ENCODE measurements around the gene CLTCL1.

CLTCL1 gene

DNA sequence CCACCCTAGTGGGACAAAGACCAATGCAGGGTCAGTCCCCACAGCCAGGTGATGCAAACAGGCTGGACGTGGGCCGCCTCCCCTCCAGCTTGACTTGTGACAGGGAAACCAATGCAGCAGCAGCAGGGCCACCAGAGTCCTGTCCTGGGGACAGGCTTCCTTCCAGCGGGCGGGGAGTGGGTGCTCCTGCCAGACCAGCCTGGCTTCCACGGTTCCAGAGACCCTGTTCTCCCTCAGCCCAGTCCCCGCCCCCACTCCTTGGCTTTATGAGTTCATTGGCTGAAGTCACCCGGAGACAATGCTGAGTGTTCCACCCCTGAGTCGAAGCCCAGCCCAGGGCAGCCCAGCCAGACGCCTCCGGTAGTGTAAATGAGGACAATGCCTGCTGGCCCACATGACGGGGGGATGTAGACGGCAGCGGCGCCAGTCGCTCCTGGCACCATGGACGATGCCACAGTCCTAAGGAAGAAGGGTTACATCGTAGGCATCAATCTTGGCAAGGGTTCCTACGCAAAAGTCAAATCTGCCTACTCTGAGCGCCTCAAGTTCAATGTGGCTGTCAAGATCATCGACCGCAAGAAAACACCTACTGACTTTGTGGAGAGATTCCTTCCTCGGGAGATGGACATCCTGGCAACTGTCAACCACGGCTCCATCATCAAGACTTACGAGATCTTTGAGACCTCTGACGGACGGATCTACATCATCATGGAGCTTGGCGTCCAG, 160.4 kb downstream of the CLTCL1 start, which contains the start of gene TSSK2:
Gene TSSK2 (plus strand): TSS at position 350 of the 726 bp plus-strand sequence. CDS start 92 bp downstream, at position 442.
- no peak within 1 kb of the TSS for H3K4me3 ChIP-seq (ENCODE audit: low read depth, low read length)
- TF ChIP-seq CTCF (IDR thresholded peaks at IDR 0.05): no peak
- H3K9ac ChIP-seq: no peak within 1 kb of the TSS
- no peak within 1 kb of the TSS for H3K27ac ChIP-seq
- H3K36me3 ChIP-seq (ENCODE audit: control insufficient read depth, insufficient read depth, low read length): no peaks in the 10 kb centered on the region
- H3K4me1 ChIP-seq: no peaks in the 10 kb centered on the region
- H2AFZ ChIP-seq: no peak within 1 kb of the TSS
- H3K27me3 ChIP-seq (ENCODE audit: control insufficient read depth, insufficient read depth, low read length): no peaks in the 10 kb centered on the region
- no peaks in the 10 kb centered on the region for H3K79me2 ChIP-seq
- H3K4me2 ChIP-seq (ENCODE audit: low read length): no peak within 1 kb of the TSS
- no peaks in the 10 kb centered on the region for H3K9me3 ChIP-seq (ENCODE audit: control insufficient read depth, low read length)

DNA sequence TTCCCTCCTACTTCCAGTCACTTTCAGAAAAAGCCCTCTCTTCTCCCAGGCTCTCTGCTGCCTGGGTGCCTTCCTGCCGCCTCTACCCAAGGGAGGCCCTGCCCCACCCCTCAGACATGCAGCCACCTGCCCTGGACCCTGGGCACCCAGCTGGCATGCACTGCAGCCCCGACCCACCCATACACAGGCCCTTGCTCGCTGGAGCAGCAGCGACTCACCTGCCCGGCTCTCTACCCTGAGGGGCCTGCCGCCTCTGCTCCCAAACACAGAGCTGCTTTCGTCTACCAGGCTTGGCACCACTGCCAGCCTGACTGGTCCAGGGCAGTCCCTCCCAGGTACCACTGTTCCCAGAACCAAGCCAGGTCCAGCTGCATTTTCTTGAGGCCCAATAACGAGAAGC, 161.6 kb downstream of the CLTCL1 start:
- H3K9me3 ChIP-seq (ENCODE audit: control insufficient read depth, low read length): no peaks in the 10 kb centered on the region
- no peak overlapping the region for H3K4me2 ChIP-seq (ENCODE audit: low read length)
- no peaks in the 10 kb centered on the region for H3K4me1 ChIP-seq
- no peak overlapping the region for H2AFZ ChIP-seq
- H3K36me3 ChIP-seq (ENCODE audit: control insufficient read depth, insufficient read depth, low read length): no peaks in the 10 kb centered on the region
- no peak overlapping the region for H3K27ac ChIP-seq
- no peak overlapping the region for H3K9ac ChIP-seq
- TF ChIP-seq CTCF (IDR thresholded peaks at IDR 0.05): no peak
- no peak overlapping the region for H3K4me3 ChIP-seq (ENCODE audit: low read depth, low read length)
- no peaks in the 10 kb centered on the region for H3K27me3 ChIP-seq (ENCODE audit: control insufficient read depth, insufficient read depth, low read length)
- H3K79me2 ChIP-seq: no peaks in the 10 kb centered on the region
